ENCODE results near the gene ZNF526. TPM values are rescaled to one million over a fixed set of nuclear protein-coding genes. Genes with fewer than 3 reads are reported as not detected.

ZNF526 gene
- total and polyA plus RNA-seq, 3 donors from 2014 or later: 10.1 to 12.2 (median 10.1) TPM

DNA sequence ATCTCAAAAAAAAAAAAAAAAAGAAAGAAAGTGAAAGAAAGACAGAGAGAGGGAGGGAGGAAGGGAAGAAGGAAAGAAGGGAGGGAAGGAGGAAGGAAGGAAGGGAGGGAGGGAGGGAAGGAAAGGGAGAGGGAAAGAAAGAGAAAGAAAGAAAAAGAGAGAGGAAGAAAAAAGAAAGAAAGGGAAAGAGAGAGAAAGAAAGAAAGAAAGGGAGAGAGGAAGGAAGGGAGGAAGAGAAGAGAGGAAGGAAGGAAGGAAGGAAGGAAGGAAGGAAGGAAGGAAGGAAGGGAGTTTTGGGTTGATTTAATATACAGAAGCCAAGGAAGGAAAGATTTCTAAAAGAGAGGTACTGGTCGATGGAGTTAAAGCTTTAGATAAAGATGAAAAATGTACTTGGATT lies 31.4 kb upstream of the ZNF526 start:
- H3K9me3 ChIP-seq: no peaks in the 10 kb centered on the region
- no peaks in the 10 kb centered on the region for H3K36me3 ChIP-seq (ENCODE audit: low read depth, missing control alignments)
- no peak overlapping the region for H3K27ac ChIP-seq
- TF ChIP-seq, protein P1, sequence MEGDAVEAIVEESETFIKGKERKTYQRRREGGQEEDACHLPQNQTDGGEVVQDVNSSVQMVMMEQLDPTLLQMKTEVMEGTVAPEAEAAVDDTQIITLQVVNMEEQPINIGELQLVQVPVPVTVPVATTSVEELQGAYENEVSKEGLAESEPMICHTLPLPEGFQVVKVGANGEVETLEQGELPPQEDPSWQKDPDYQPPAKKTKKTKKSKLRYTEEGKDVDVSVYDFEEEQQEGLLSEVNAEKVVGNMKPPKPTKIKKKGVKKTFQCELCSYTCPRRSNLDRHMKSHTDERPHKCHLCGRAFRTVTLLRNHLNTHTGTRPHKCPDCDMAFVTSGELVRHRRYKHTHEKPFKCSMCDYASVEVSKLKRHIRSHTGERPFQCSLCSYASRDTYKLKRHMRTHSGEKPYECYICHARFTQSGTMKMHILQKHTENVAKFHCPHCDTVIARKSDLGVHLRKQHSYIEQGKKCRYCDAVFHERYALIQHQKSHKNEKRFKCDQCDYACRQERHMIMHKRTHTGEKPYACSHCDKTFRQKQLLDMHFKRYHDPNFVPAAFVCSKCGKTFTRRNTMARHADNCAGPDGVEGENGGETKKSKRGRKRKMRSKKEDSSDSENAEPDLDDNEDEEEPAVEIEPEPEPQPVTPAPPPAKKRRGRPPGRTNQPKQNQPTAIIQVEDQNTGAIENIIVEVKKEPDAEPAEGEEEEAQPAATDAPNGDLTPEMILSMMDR (IDR thresholded peaks at IDR 0.05): no peak
- TF ChIP-seq POLR2A (IDR thresholded peaks at IDR 0.05): no peak
- H3K4me3 ChIP-seq: no peak overlapping the region
- DNase-seq: no peak
- H3K4me1 ChIP-seq: no peaks in the 10 kb centered on the region
- H3K27me3 ChIP-seq: no peaks in the 10 kb centered on the region
- intact Hi-C loops (cut with DNase I; ENCODE audit: low total_unique reads): no loop called here
- 71 to 87% methylated on average over 1 of the region's 1 CpG for WGBS, 2 donors

- TF ChIP-seq, protein P1 (IDR thresholded peaks at IDR 0.05): no peak
- no peak for TF ChIP-seq POLR2A (IDR thresholded peaks at IDR 0.05)
Observed at GRCh38 chr19:42189133-42189532, 31.0 kb upstream of the ZNF526 start.

GRCh38 chr19:42191330-42191729 lies 28.8 kb upstream of the ZNF526 start:
- Histone ChIP-seq H3K27ac (no peak overlapping the region), H3K36me3 (ENCODE audit: low read depth, missing control alignments) (no peaks in the 10 kb centered on the region), H3K4me1 (no peaks in the 10 kb centered on the region), H3K27me3 (no peaks in the 10 kb centered on the region), H3K4me3 (no peak overlapping the region), H3K9me3 (no peaks in the 10 kb centered on the region)
- no peak for DNase-seq
- TF ChIP-seq, protein P1 (IDR thresholded peaks at IDR 0.05): no peak
- no peak for TF ChIP-seq POLR2A (IDR thresholded peaks at IDR 0.05)
- intact Hi-C loops (cut with DNase I; ENCODE audit: low total_unique reads): no loop called here
- 88 to 92% methylated on average over 1 of the region's 1 CpG for WGBS, 2 donors

More at GRCh38 chr19:42189133-42189532, 31.0 kb upstream of the ZNF526 start:
- DNase-seq: no peak
- H3K4me3 ChIP-seq: no peak overlapping the region
- H3K27ac ChIP-seq: no peak overlapping the region
- WGBS, 2 donors: 72 to 82% methylated on average over 3 of the region's 3 CpGs
- no peaks in the 10 kb centered on the region for H3K4me1 ChIP-seq
- no peaks in the 10 kb centered on the region for H3K9me3 ChIP-seq
- no peaks in the 10 kb centered on the region for H3K27me3 ChIP-seq
- intact Hi-C loops (cut with DNase I; ENCODE audit: low total_unique reads): no loop called here
- H3K36me3 ChIP-seq (ENCODE audit: low read depth, missing control alignments): no peaks in the 10 kb centered on the region

DNA sequence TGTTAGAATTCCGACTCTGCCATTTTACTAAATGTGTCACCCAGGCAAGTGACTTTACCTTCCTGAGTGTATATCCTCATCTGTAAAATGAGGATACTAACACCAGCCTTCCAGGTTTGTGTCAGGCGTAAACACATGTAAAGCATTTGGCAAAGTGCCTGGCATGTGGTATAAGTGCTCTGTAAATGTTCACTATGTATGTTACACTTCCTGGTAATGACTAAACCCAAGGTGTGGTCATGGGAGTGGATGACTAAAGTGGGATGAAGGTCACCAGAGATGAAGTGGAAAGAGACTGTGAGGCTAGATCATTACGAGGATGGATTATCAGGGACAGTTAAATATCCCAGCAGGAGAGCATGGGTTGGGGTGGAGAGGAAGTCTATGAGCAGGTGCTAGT lies 28.3 kb upstream of the ZNF526 start:
- no peaks in the 10 kb centered on the region for H3K4me1 ChIP-seq
- DNase-seq: no peak
- no peak overlapping the region for H3K27ac ChIP-seq
- WGBS, 2 donors: 78 to 82% methylated on average over 3 of the region's 3 CpGs
- intact Hi-C loops (cut with DNase I; ENCODE audit: low total_unique reads): no loop called here
- no peaks in the 10 kb centered on the region for H3K27me3 ChIP-seq
- TF ChIP-seq, protein P1 (IDR thresholded peaks at IDR 0.05): no peak
- no peak for TF ChIP-seq POLR2A (IDR thresholded peaks at IDR 0.05)
- H3K4me3 ChIP-seq: no peak overlapping the region
- no peaks in the 10 kb centered on the region for H3K9me3 ChIP-seq
- H3K36me3 ChIP-seq (ENCODE audit: low read depth, missing control alignments): no peaks in the 10 kb centered on the region

GRCh38 chr19:42193294-42193693 lies 26.8 kb upstream of the ZNF526 start:
- intact Hi-C loops (cut with DNase I; ENCODE audit: low total_unique reads): no loop called here
- H3K4me3 ChIP-seq: no peak overlapping the region
- DNase-seq: no peak
- no peaks in the 10 kb centered on the region for H3K4me1 ChIP-seq
- no peak for TF ChIP-seq POLR2A (IDR thresholded peaks at IDR 0.05)
- TF ChIP-seq, protein P1 (IDR thresholded peaks at IDR 0.05): no peak
- no peaks in the 10 kb centered on the region for H3K27me3 ChIP-seq
- H3K36me3 ChIP-seq (ENCODE audit: low read depth, missing control alignments): no peaks in the 10 kb centered on the region
- H3K27ac ChIP-seq: no peak overlapping the region
- WGBS, 2 donors: 81 to 84% methylated on average over 1 of the region's 1 CpG
- H3K9me3 ChIP-seq: no peaks in the 10 kb centered on the region
